ENCODE results near the gene KLKB1. TPM values are rescaled to one million over a fixed set of nuclear protein-coding genes. Genes with fewer than 3 reads are reported as not detected.

Gene KLKB1
- total RNA-seq, 4 donors from 2014 or later = 0.81 to 3.1 (median 1.1) TPM

DNA sequence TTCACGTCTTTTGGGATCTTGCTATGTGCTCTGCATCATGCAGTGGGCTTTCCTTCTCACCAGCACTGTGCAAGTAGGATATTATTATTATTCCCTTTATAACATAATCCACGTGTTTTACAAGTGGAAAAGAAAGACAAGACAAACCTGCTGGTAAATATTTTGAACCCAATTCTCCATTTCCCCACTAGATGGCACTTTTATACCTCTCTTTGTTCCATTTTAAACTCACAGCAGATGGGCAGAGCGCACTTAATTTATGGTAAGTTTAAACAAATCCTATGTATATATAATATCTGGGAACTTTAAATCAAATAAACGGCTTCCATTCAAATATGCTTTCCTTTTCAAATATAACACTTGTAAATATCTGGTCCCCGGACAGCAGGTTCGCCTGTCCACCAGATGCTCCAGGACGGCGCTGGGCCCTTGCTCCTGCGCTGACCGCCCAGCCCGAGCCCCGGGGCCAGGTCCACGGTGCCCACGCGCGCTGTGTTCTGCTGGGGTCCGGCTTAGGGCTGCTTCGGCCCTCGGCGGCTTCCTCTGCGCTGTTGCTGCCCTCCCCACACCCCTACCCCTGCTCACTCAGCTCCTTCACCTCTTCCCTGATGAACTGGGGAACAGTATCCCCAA is 69.8 kb downstream of the KLKB1 start:
- Histone ChIP-seq H3K27me3 (peaks cover 23% of the 10 kb centered on the region), H3K4me3 (no peak overlapping the region), H3K9me3 (no peaks in the 10 kb centered on the region), H3K36me3 (no peaks in the 10 kb centered on the region), H3K4me1 (no peaks in the 10 kb centered on the region), H3K27ac (no peak overlapping the region)
- WGBS, 2 donors (ENCODE audit: low coverage in 1 of 2) = 5 to 22% methylated on average over 4 to 13 of the region's 21 CpGs
- ATAC-seq = no peak
- TF ChIP-seq, protein P1, sequence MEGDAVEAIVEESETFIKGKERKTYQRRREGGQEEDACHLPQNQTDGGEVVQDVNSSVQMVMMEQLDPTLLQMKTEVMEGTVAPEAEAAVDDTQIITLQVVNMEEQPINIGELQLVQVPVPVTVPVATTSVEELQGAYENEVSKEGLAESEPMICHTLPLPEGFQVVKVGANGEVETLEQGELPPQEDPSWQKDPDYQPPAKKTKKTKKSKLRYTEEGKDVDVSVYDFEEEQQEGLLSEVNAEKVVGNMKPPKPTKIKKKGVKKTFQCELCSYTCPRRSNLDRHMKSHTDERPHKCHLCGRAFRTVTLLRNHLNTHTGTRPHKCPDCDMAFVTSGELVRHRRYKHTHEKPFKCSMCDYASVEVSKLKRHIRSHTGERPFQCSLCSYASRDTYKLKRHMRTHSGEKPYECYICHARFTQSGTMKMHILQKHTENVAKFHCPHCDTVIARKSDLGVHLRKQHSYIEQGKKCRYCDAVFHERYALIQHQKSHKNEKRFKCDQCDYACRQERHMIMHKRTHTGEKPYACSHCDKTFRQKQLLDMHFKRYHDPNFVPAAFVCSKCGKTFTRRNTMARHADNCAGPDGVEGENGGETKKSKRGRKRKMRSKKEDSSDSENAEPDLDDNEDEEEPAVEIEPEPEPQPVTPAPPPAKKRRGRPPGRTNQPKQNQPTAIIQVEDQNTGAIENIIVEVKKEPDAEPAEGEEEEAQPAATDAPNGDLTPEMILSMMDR (IDR thresholded peaks at IDR 0.05) = peak; percentile 52 to 70 (median 58)
- TF ChIP-seq POLR2A (IDR thresholded peaks at IDR 0.05) = no peak

GRCh38 chr4:186298031-186298647 is 70.8 kb downstream of the KLKB1 start:
- ATAC-seq = no peak
- H3K9me3 ChIP-seq = no peaks in the 10 kb centered on the region
- no peak overlapping the region for H3K27ac ChIP-seq
- H3K36me3 ChIP-seq = no peaks in the 10 kb centered on the region
- no peak for TF ChIP-seq EP300 (IDR thresholded peaks at IDR 0.05)
- WGBS, 2 donors (ENCODE audit: low coverage in 1 of 2) = 55 to 100% methylated on average over 1 to 19 of the region's 39 CpGs
- H3K27me3 ChIP-seq = peaks cover 23% of the 10 kb centered on the region
- H3K4me3 ChIP-seq = no peak overlapping the region
- no peaks in the 10 kb centered on the region for H3K4me1 ChIP-seq

DNA sequence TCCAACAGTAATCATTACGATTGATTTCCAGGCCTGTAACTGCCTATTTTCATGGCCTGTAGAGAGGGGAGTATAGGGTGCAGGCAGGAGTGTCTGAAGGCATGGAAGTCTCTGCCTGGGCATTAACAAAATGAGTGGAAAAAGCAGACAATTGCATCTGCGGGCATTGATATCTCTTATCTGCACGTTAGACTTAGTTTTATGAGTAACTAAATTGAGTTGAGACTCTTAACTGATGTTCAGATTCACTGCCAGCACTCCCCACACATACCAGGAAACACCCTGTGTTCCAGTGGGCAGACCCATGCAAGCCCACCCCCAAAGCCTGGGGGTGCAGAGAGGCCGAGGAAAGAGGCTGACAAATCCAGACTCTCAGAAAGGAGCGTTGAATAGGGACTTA is 72.0 kb downstream of the KLKB1 start:
- TF ChIP-seq POLR2A (IDR thresholded peaks at IDR 0.05) (no peak), EP300 (IDR thresholded peaks at IDR 0.05) (no peak), POLR2AphosphoS5 (IDR thresholded peaks at IDR 0.05) (no peak)
- TF ChIP-seq, protein P1 (IDR thresholded peaks at IDR 0.05) = no peak
- Histone ChIP-seq H3K4me3 (no peak overlapping the region), H3K27ac (no peak overlapping the region), H3K9me3 (no peaks in the 10 kb centered on the region), H3K27me3 (peaks cover 23% of the 10 kb centered on the region), H3K4me1 (no peaks in the 10 kb centered on the region), H3K36me3 (no peaks in the 10 kb centered on the region)
- no peak for ATAC-seq
- WGBS, 2 donors (ENCODE audit: low coverage in 1 of 2) = 85 to 96% methylated on average over 3 to 5 of the region's 5 CpGs

DNA sequence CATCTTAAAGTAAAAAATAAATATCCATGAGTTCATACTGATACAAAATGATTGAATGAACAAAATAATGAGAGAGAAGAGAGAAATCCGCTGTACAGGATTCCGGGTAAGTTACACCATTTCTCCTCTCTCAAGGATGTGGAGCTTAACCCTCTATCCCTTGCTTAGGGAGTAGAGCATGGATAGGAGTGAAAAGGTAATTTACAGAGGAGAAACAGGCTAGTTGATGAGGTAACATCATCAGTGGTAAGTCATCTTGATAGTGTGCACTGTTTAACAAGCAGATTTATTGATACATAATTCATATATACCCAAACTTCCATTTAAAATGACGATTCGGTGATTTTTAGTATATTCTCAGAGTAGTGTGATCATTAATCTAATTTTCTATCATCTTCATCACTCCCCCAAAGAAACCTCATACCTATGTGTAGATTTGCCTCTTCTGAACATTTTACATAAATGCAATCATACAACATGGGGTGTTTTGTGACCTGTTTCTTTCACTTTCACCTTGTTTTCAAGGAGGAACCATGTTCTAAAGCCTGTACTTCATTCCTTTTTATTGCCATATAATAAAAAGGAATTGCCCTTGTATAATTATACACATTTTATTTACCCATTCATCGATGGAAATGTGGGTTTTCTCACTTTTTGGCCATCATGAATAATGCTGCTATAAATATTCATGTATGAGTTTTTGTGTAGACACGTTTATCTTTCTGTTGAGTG is 73.5 kb downstream of the KLKB1 start:
- WGBS, 2 donors (ENCODE audit: low coverage in 1 of 2) = 83 to 93% methylated on average over 5 to 6 of the region's 6 CpGs
- H3K4me1 ChIP-seq = peaks cover 0 to 4% (median 0%) of the 10 kb centered on the region in 3 donors
- H3K36me3 ChIP-seq = no peaks in the 10 kb centered on the region
- no peak overlapping the region for H3K27ac ChIP-seq
- TF ChIP-seq, protein P1 (IDR thresholded peaks at IDR 0.05) = no peak
- TF ChIP-seq POLR2AphosphoS5 (IDR thresholded peaks at IDR 0.05) (no peak), POLR2A (IDR thresholded peaks at IDR 0.05) (no peak), EP300 (IDR thresholded peaks at IDR 0.05) (no peak)
- H3K9me3 ChIP-seq = no peaks in the 10 kb centered on the region
- no peak for ATAC-seq
- peaks cover 29% of the 10 kb centered on the region for H3K27me3 ChIP-seq
- no peak overlapping the region for H3K4me3 ChIP-seq

- no peak for ATAC-seq
- H3K4me3 ChIP-seq = no peak overlapping the region
- H3K27ac ChIP-seq = no peak overlapping the region
- H3K4me1 ChIP-seq = peaks cover 0 to 13% (median 0%) of the 10 kb centered on the region in 3 donors
- H3K36me3 ChIP-seq = no peaks in the 10 kb centered on the region
- TF ChIP-seq EP300 (IDR thresholded peaks at IDR 0.05) (no peak), POLR2A (IDR thresholded peaks at IDR 0.05) (no peak), POLR2AphosphoS5 (IDR thresholded peaks at IDR 0.05) (no peak)
- TF ChIP-seq, protein P1 (IDR thresholded peaks at IDR 0.05) = no peak
- no peaks in the 10 kb centered on the region for H3K9me3 ChIP-seq
- H3K27me3 ChIP-seq = peaks cover 10% of the 10 kb centered on the region
- 84 to 87% methylated on average over 4 to 5 of the region's 5 CpGs for WGBS, 2 donors (ENCODE audit: low coverage in 1 of 2)
Measured at GRCh38 chr4:186304216-186304615, 76.9 kb downstream of the KLKB1 start.

Data from gastroesophageal sphincter (tissue), 4 donors.